Activated T-helper 2 cell treated with anti-CD3 and anti-CD28 coated beads, Interferon-gamma antibody, Interleukin-2, Interleukin-4, amounts not matched to agents 10 μg/mL and 5 μg/mL and 100 μg/mL, durations not matched to agents 14 hours and 24 hours and 36 hours (primary cell): ENCODE results near the gene PIK3CD. TPM values are rescaled to one million over a fixed set of nuclear protein-coding genes. Genes with fewer than 3 reads are reported as not detected.

ENCODE experiments used
- DNase-seq: peaks from one replicate; pipeline ENCODE4 v3.0.0; 2021; ENCODE audit warnings: low spot score
- H3K27ac Mint-ChIP-seq: one replicate; pipeline ENCODE4 v1.8.0; 2021; ENCODE audit warnings: mixed read lengths
- H3K27me3 Mint-ChIP-seq: one replicate; pipeline ENCODE4 v1.8.0; 2021; ENCODE audit warnings: low read depth, mixed read lengths
- H3K36me3 Mint-ChIP-seq: one replicate; pipeline ENCODE4 v1.8.0; 2021; ENCODE audit warnings: low read depth, mixed read lengths
- H3K4me1 Mint-ChIP-seq: one replicate; pipeline ENCODE4 v1.8.0; 2021; ENCODE audit warnings: low read depth, mixed read lengths
- H3K4me3 Mint-ChIP-seq: one replicate; pipeline ENCODE4 v1.8.0; 2021; ENCODE audit warnings: low read depth, mild to moderate bottlenecking, moderate library complexity, mixed read lengths
- H3K9me3 Mint-ChIP-seq: one replicate; pipeline ENCODE4 v1.8.0; 2021; ENCODE audit warnings: mixed read lengths
- intact Hi-C: fragments of 100-400 bp; cut with micrococcal nuclease; formaldehyde crosslinking; loops from one replicate; pipeline ENCODE4 v1.15.1; 2023
- total RNA-seq: library from RNA; stranded (reverse); gene quantifications from 2 replicates; pipeline ENCODE4 v1.2.3, GENCODE V29; 2022

The PIK3CD gene
- total RNA-seq, 1 donor from 2014 or later = 184 TPM

DNA sequence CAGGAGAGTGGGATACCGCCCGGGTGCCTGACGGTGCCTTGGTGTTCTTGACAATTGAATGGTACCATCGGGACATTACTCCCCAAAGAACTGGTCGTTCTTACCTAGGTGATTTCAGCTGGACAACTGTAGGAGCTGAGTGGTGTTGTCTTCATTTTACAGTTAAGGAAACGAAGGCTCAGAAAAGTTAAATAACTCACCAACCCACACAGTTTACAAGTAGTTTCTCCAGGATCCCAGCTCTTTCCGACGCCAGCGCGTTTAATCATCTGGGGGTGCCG lies 1.6 kb downstream of the PIK3CD start:
- Mint-ChIP-seq H3K36me3 (peaks cover 59% of the 10 kb centered on the region), H3K4me1 (peaks cover 58% of the 10 kb centered on the region), H3K4me3 (peak overlapping the region; percentile 95), H3K27me3 (no peaks in the 10 kb centered on the region), H3K9me3 (no peaks in the 10 kb centered on the region), H3K27ac (peak overlapping the region; percentile 92)
- intact Hi-C loops = loop anchor here (2.0 kb wide), 1 partner anchor 64 kb away; no protein-coding TSS in a partner anchor
- no peak for DNase-seq

DNA sequence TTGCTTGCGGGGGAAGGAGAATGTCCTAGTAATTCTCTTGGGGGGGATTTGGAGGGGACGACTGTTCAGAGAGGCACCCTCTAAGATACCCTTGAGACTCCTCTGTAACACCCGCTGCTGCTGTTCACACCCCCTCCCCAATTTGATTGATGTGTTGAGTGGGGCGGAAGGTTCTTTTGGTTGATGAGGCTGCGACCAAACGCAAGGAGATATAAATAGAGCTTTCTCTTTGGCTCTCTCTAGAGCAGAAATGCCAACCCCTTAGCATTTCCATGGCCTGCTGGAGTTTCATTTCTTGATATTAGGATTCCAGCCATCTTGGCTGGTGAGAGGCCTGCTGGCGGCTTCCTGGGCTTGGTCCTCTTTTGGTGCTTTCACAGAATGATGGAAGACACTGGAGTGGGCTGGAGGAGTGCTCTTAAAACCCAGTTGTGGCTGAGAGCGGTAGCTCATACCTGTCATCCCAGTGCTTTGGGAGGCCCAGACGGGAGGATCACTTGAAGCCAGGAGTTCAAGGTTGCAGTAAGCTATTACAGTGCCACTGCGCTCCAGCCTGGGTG lies 2.0 kb downstream of the PIK3CD start:
- peaks cover 55% of the 10 kb centered on the region for H3K36me3 Mint-ChIP-seq
- peak overlapping the region; percentile 92 for H3K27ac Mint-ChIP-seq
- H3K9me3 Mint-ChIP-seq = no peaks in the 10 kb centered on the region
- H3K27me3 Mint-ChIP-seq = no peaks in the 10 kb centered on the region
- intact Hi-C loops = loop anchor here (1.0 to 2.0 kb wide), 4 partner anchors 15 to 63 kb away; no protein-coding TSS in a partner anchor
- H3K4me3 Mint-ChIP-seq = peak overlapping the region; percentile 95
- peaks cover 60% of the 10 kb centered on the region for H3K4me1 Mint-ChIP-seq
- peak; percentile 32 for DNase-seq

DNA sequence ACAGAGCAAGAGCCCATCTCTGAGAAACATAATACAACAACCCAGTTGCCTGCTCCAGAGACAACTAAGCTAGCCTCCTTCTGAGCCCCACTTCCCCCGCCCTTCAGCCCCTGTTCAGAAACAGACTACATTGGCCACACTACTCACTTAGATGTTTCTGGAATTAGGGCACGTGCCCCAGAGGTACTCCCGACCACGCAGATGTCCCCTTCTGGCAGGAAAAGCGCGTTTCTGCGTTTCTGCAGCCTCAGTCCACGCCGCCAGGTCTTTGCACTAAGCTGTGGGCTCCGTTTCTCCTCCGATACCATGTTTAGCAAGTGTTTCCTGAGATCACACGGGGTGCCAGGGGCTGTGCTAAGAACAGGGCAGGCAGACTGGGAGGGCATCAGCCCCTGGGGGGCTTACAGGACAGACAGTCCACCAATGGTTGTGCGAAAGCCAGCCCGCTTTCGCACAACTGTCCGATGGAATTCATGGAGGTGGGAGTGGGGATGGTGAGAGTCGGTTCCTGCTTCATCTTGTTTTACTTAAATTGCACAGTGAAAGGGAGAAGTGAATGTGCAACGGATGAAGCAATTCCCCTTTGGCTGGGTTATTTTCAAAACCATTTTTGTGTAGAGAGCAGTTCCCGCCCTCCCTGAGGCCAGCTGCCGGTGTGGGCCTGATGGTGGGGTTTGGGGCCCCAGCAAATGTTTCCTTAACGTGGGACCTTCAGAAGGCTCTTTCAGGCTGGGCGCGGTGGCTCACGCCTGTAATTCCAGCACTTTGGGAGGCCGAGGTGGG lies 2.7 kb downstream of the PIK3CD start:
- Mint-ChIP-seq H3K27ac (peak overlapping the region; percentile 92), H3K36me3 (peaks cover 55% of the 10 kb centered on the region), H3K4me3 (peak overlapping the region; percentile 95), H3K9me3 (no peaks in the 10 kb centered on the region), H3K27me3 (no peaks in the 10 kb centered on the region), H3K4me1 (peaks cover 60% of the 10 kb centered on the region)
- intact Hi-C loops = loop anchor here (1.0 to 2.0 kb wide), 3 partner anchors 15 to 37 kb away; no protein-coding TSS in a partner anchor
- DNase-seq = no peak

DNA sequence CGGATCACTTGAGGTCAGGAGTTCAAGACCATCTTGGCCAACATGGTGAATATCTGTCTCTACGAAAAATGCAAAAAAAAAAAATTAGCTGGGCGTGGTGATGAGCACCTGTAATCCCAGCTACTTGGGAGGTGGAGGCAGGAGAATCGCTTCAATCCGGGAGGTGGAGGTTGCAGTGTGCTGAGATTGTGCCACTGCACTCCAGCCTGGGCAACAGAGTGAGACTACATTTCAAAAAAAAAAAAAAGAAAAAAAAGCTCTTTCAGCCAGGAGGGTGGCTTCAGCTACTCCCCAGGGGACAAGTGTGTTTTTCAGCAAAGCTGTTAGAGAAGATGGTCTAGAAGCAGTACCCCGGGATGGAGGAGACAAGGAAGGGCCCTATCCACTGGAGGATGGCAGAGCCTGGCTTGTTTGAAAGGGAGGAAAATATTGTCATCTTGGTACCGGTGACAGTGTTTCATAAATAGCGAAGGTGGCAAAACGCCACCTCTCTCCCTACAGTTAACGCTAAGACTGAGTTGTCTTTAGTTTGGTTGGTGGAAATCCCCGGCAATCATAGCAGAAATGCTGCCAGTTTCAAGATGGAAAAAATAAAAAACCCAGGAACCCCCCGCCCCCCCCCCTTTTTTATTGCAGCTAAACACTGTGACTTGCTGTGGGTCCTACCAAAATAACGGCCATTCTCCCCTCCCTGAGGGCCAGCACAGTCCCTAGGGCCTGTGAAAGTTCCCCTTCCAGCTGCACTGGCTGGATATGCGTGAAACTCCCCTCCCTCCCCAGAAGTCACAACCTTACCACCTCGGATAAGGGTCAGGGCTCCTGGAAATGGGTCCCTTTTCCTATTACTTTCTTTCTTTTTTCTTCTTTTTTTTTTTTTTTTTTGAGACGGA lies 3.5 kb downstream of the PIK3CD start:
- intact Hi-C loops = loop anchor here (1.0 to 2.0 kb wide), 3 partner anchors 14 to 36 kb away; no protein-coding TSS in a partner anchor
- Mint-ChIP-seq H3K36me3 (peaks cover 63% of the 10 kb centered on the region), H3K4me3 (peak overlapping the region; percentile 95), H3K4me1 (peaks cover 61% of the 10 kb centered on the region), H3K27ac (peak overlapping the region; percentile 92), H3K9me3 (no peaks in the 10 kb centered on the region), H3K27me3 (no peaks in the 10 kb centered on the region)
- peak; percentile 31 for DNase-seq

DNA sequence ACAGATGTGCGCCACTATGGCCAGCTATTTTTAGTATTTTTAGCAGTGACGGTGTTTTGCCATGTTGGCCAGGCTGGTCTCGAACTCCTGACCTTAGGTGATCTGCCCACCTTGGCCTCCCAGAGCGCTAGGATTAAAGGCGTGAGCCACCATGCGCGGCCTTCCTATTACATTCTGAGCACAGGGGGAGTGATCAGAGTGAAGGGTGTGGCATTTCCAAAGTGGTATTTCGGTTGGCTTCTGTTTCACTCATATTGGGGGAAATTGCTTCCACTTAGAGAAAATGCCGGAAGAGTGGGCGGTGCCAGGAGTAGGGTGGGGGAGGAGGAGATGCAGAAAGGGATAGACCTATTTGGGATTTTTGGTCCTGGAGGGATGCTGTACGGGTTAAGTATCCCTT lies 4.3 kb downstream of the PIK3CD start:
- Mint-ChIP-seq H3K9me3 (no peaks in the 10 kb centered on the region), H3K4me1 (peaks cover 61% of the 10 kb centered on the region), H3K4me3 (peak overlapping the region; percentile 95), H3K27me3 (no peaks in the 10 kb centered on the region), H3K36me3 (peaks cover 66% of the 10 kb centered on the region), H3K27ac (peak overlapping the region; percentile 92)
- intact Hi-C loops = loop anchor here (2.0 kb wide), 2 partner anchors 13 to 35 kb away; no protein-coding TSS in a partner anchor
- DNase-seq = no peak

DNA sequence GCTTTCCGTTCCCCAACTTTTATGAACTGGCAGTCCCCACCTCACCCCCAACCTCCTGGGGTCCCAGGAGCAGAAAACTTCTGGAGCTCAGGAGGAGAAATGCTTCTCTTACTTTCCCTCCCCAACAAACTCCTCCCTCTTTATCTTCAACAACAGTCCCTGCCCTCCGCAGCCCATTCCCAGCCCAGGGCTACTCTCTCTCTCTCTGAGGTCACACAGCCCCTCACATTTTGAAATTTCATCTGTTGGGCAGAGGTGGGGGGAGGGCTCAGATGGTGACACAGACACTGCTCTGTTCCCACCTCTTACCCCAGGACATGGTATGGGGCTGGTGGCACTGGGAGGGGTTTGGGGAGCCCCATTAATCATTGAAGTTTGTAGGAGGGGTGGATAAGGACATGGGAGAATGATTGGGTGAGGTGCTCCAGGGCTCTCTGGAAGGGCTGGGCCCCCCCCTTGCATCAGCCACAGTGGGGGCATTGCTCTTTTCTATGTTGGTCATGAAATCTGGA lies 6.0 kb downstream of the PIK3CD start:
- H3K27me3 Mint-ChIP-seq = no peaks in the 10 kb centered on the region
- no peak for DNase-seq
- H3K36me3 Mint-ChIP-seq = peaks cover 64% of the 10 kb centered on the region
- H3K4me1 Mint-ChIP-seq = peaks cover 61% of the 10 kb centered on the region
- peak overlapping the region; percentile 86 for H3K27ac Mint-ChIP-seq
- no peaks in the 10 kb centered on the region for H3K9me3 Mint-ChIP-seq
- intact Hi-C loops = no loop called here
- peak overlapping the region; percentile 63 for H3K4me3 Mint-ChIP-seq

DNA sequence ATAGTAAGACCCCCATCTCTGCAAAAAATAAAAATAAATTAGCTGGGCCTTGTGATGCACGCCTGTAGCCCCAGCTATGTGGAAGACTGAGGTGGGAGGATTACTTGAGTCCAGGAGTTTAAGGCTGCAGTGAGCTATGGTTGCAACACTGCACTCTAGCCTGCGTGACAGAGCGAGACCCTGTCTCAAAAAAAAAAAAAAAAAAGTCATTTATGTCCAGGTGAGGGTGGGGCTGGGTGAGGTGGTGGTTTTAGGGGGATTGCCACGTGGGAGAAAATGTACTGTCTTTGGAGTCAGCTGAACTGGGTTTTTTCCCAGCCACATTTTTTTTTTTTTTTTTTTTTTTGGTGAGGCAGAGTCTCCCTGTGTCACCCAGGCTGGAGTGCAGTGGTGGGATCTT lies 6.7 kb downstream of the PIK3CD start:
- intact Hi-C loops = no loop called here
- Mint-ChIP-seq H3K4me3 (peak overlapping the region; percentile 17), H3K27me3 (no peaks in the 10 kb centered on the region), H3K9me3 (no peaks in the 10 kb centered on the region), H3K27ac (peak overlapping the region; percentile 86), H3K36me3 (peaks cover 65% of the 10 kb centered on the region), H3K4me1 (peaks cover 60% of the 10 kb centered on the region)
- DNase-seq = no peak

DNA sequence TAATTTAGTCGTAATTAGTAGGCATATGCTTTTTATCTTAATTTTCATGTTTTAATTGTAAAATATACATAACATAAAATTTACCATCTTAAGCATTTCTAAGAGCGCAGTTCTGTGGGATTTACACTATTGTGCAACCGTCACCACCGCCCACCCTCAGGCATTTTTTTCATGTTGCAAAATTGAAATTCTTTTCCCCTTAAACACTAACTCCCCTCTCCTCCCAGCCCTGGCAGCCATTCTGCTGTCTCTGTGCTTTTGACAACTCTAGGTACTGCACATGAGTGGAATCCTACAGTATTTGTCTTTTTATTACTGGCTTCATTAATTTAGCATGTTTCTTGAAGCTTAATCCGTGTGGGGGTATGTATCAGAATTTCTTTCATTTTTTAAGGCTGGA lies 7.8 kb downstream of the PIK3CD start:
- peaks cover 62% of the 10 kb centered on the region for H3K36me3 Mint-ChIP-seq
- intact Hi-C loops = no loop called here

DNA sequence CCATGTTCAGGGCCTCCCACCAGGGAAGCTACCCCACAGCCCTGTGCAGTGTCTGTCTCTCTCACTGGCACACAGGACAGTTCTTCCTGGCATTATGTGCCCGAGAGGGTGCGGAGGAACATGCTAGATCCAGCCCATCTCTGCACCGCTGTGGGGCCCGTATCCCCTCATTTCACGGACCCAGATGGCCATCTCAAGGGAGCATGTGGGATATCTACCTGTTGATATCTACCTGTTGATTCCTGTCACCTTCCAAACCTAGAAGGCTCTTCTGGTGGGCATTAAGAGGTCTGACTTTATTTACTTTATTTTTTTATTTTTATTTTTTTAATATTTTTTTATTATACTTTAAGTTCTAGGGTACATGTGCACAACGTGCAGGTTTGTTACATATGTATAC lies 11.7 kb downstream of the PIK3CD start:
- no peak for DNase-seq
- Mint-ChIP-seq H3K27ac (no peak overlapping the region), H3K27me3 (no peaks in the 10 kb centered on the region), H3K4me3 (no peak overlapping the region), H3K9me3 (no peaks in the 10 kb centered on the region), H3K4me1 (peaks cover 29% of the 10 kb centered on the region), H3K36me3 (peaks cover 63% of the 10 kb centered on the region)
- intact Hi-C loops = no loop called here

More for the DNA sequence above, 7.8 kb downstream of the PIK3CD start:
- H3K4me3 Mint-ChIP-seq = no peak overlapping the region
- H3K9me3 Mint-ChIP-seq = no peaks in the 10 kb centered on the region
- H3K27me3 Mint-ChIP-seq = no peaks in the 10 kb centered on the region
- DNase-seq = no peak
- H3K27ac Mint-ChIP-seq = peak overlapping the region; percentile 49
- H3K4me1 Mint-ChIP-seq = peaks cover 50% of the 10 kb centered on the region

DNA sequence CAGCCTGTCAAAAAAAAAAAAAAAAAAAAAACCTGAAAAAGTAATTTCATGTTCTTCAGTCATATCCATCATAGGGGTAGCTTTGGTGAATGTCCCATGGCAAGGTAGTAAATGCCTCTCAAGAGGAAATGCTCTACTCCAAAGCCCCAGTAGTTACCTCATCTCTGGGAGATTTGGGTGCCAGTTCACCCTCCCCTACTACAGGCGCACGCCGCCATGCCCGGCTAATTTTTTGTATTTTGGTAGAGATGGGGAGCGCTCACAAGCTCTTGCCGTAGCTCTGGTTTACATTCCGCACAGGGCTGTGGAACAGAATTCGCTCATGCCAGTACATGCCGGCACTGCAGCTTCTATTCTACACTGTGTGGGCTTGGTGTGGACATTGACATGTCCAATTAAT lies 13.7 kb downstream of the PIK3CD start:
- no peaks in the 10 kb centered on the region for H3K27me3 Mint-ChIP-seq
- H3K9me3 Mint-ChIP-seq = no peaks in the 10 kb centered on the region
- intact Hi-C loops = no loop called here
- no peak overlapping the region for H3K4me3 Mint-ChIP-seq
- H3K36me3 Mint-ChIP-seq = peaks cover 62% of the 10 kb centered on the region
- DNase-seq = no peak
- H3K4me1 Mint-ChIP-seq = peaks cover 33% of the 10 kb centered on the region
- H3K27ac Mint-ChIP-seq = no peak overlapping the region

DNA sequence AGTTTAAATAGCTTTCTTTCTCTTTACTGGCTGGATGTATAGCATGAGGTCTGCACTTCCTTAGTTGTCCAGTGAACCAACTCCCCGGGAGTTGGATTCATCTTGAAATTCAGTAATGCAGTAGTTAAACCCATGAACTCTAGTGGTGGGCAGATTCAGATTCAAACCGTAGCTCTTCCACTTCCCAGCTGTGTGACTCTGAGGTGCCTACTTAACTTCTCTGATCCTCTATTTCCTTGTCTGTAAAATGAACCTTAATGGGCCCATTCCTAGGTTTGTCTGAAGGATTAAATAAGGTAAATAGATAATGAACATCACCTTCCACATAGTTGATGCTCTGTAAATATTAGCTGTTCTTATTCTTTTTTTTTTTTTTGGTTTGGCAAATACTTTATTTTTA lies 16.5 kb downstream of the PIK3CD start:
- peaks cover 37% of the 10 kb centered on the region for H3K4me1 Mint-ChIP-seq

DNA sequence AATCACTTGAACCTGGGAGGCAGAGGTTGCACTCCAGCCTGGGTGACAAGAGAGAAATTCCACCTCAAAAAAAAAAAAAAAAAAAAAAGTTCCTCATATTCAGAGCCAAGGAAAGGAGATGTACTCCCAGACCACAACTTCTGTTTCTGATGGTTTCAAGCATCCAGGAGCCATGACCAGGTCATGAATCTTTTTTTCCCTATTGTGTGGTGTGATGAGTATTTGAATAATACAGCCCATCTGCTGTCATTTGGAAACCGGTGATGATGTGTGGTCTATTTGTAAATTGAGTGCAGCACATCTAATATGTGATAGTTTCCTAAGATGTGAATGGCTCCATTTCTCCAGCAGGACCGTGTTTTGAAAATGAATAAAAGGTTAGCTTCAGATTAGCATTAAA lies 18.6 kb downstream of the PIK3CD start:
- Mint-ChIP-seq H3K27ac (peak overlapping the region; percentile 82), H3K9me3 (no peaks in the 10 kb centered on the region), H3K4me1 (peaks cover 33% of the 10 kb centered on the region), H3K27me3 (no peaks in the 10 kb centered on the region), H3K4me3 (no peak overlapping the region), H3K36me3 (peaks cover 62% of the 10 kb centered on the region)
- intact Hi-C loops = loop anchor here (2.0 to 5.0 kb wide), 2 partner anchors 17 to 43 kb away; no protein-coding TSS in a partner anchor
- no peak for DNase-seq

More for the DNA sequence above, 16.5 kb downstream of the PIK3CD start:
- Mint-ChIP-seq H3K4me3 (no peak overlapping the region), H3K9me3 (no peaks in the 10 kb centered on the region), H3K36me3 (peaks cover 68% of the 10 kb centered on the region), H3K27ac (peak overlapping the region; percentile 68), H3K27me3 (no peaks in the 10 kb centered on the region)
- DNase-seq = no peak
- intact Hi-C loops = loop anchor here (2.0 kb wide), 1 partner anchor 13 kb away; no protein-coding TSS in a partner anchor
